GM23338 (cell line): ENCODE measurements around the gene SALL2. TPM values are rescaled to one million over a fixed set of nuclear protein-coding genes. Genes with fewer than 3 reads are reported as not detected.

Experiments used
- ATAC-seq: fragments of 200-7000 bp; cut with Tn5 transposase; 3 replicates; pipeline ENCODE4 v1.9.1; 2020
- DNase-seq: peaks from one replicate; pipeline ENCODE4 v3.0.0-alpha.2; 2015; ENCODE audit warnings: low spot score
- H2AFZ ChIP-seq: fragments of 200-600 bp; sonication (generic); 2 replicates; pipeline ENCODE4 v1.8.0; 2016; ENCODE audit warnings: antibody characterized with exemption, mild to moderate bottlenecking, moderate library complexity
- H3F3A ChIP-seq: fragments of 200-600 bp; sonication (generic); replicated peaks from 2 replicates; pipeline ENCODE4 v1.8.0; 2017; ENCODE audit warnings: antibody characterized with exemption, mixed run types, low read depth
- H3K27ac ChIP-seq: fragments of 200-600 bp; sonication (generic); 2 replicates; pipeline ENCODE4 v1.6.1; 2016; ENCODE audit warnings: low read depth
- H3K27me3 ChIP-seq: fragments of 200-600 bp; sonication (generic); 2 replicates; pipeline ENCODE4 v1.8.0; 2016; ENCODE audit warnings: mild to moderate bottlenecking, mixed run types, moderate library complexity; ENCODE audit not compliant: insufficient read depth
- H3K36me3 ChIP-seq: fragments of 200-600 bp; sonication (generic); 2 replicates; pipeline ENCODE4 v1.8.0; 2016; ENCODE audit warnings: mild to moderate bottlenecking; ENCODE audit not compliant: insufficient read depth
- H3K4me1 ChIP-seq: fragments of 200-600 bp; sonication (generic); 2 replicates; pipeline ENCODE4 v1.8.0; 2016; ENCODE audit warnings: mild to moderate bottlenecking, moderate library complexity; ENCODE audit not compliant: insufficient read depth
- H3K4me2 ChIP-seq: fragments of 200-600 bp; sonication (generic); 2 replicates; pipeline ENCODE4 v1.7.1; 2017; ENCODE audit warnings: mixed run types
- H3K4me3 ChIP-seq: fragments of 200-600 bp; sonication (generic); 2 replicates; pipeline ENCODE4 v1.6.1; 2016; ENCODE audit warnings: mixed run types
- H3K79me2 ChIP-seq: fragments of 200-600 bp; sonication (generic); replicated peaks from 2 replicates; pipeline ENCODE4 v1.8.0; 2017; ENCODE audit warnings: mild to moderate bottlenecking; ENCODE audit not compliant: insufficient read depth
- H3K9me2 ChIP-seq: fragments of 200-600 bp; sonication (generic); 2 replicates; pipeline ENCODE4 v1.8.0; 2017; ENCODE audit not compliant: insufficient read depth
- H4K20me1 ChIP-seq: fragments of 200-600 bp; sonication (generic); replicated peaks from 2 replicates; pipeline ENCODE4 v1.8.0; 2017; ENCODE audit warnings: mild to moderate bottlenecking; ENCODE audit not compliant: insufficient read depth
- H3K27ac Mint-ChIP-seq: 2 replicates; pipeline ENCODE4 v1.8.0; 2020; ENCODE audit warnings: inconsistent platforms, mild to moderate bottlenecking, moderate library complexity, mixed read lengths
- H3K27me3 Mint-ChIP-seq: 3 replicates; pipeline ENCODE4 v1.8.0; 2022; ENCODE audit warnings: low read depth, mild to moderate bottlenecking, moderate library complexity, mixed read lengths, inconsistent platforms; ENCODE audit not compliant: insufficient read depth, poor library complexity
- H3K36me3 Mint-ChIP-seq: 3 replicates; pipeline ENCODE4 v1.8.0; 2021; ENCODE audit warnings: low read depth, mild to moderate bottlenecking, inconsistent platforms, moderate library complexity, mixed read lengths
- H3K4me1 Mint-ChIP-seq: 3 replicates; pipeline ENCODE4 v1.8.0; 2020; ENCODE audit warnings: mild to moderate bottlenecking, inconsistent platforms, mixed read lengths
- H3K4me3 Mint-ChIP-seq: 3 replicates; pipeline ENCODE4 v1.8.0; 2021; ENCODE audit warnings: moderate library complexity, mild to moderate bottlenecking, inconsistent platforms, mixed read lengths
- H3K9me3 Mint-ChIP-seq: 3 replicates; pipeline ENCODE4 v1.8.0; 2020; ENCODE audit warnings: moderate library complexity, mild to moderate bottlenecking, inconsistent platforms, mixed read lengths
- CREB1 ChIP-seq: fragments of 250-450 bp; sonication (Bioruptor Pico); IDR thresholded peaks from 2 replicates; pipeline ENCODE4 v1.5.0; 2020; ENCODE audit warnings: low read depth, mild to moderate bottlenecking, moderate library complexity
- EZH2 ChIP-seq: fragments of 200-600 bp; sonication (generic); IDR thresholded peaks from one replicate; pipeline ENCODE4 v1.8.0; 2017; ENCODE audit warnings: antibody characterized with exemption, mild to moderate bottlenecking, low read depth; ENCODE audit not compliant: unreplicated experiment
- EZH2phosphoT487 ChIP-seq: fragments of 200-600 bp; sonication (generic); IDR thresholded peaks from one replicate; pipeline ENCODE4 v1.8.1; 2018; ENCODE audit warnings: antibody characterized with exemption; ENCODE audit not compliant: unreplicated experiment
- JUNB ChIP-seq: IDR thresholded peaks from one replicate; pipeline ENCODE4 v1.6.1; 2016; ENCODE audit warnings: antibody characterized with exemption; ENCODE audit not compliant: unreplicated experiment
- REST ChIP-seq: IDR thresholded peaks from one replicate; pipeline ENCODE4 v1.6.1; 2018; ENCODE audit warnings: antibody characterized with exemption; ENCODE audit not compliant: unreplicated experiment
- STAT1 ChIP-seq: IDR thresholded peaks from one replicate; pipeline ENCODE4 v1.6.1; 2016; ENCODE audit warnings: antibody characterized with exemption; ENCODE audit not compliant: unreplicated experiment
- polyA plus RNA-seq: library from polyadenylated mRNA; unstranded; fragments of >200 nt; fragmentation: Nextera tagmentation; extraction: Ambion mirVana; gene quantifications from 2 replicates; pipeline ENCODE4 v1.2.1, GENCODE V29; 2016
- total RNA-seq: library from RNA; depleted of rRNA; stranded (reverse); fragments of >200 nt; shearing (Covaris generic); gene quantifications from 2 replicates; pipeline ENCODE4 v1.2.3, GENCODE V29; 2014
- TF ChIP-seq, protein P1 (sequence below), 2 experiments: fragments of 200-600 bp in 1 of 2; sonication (generic) in 1 of 2; conservative IDR thresholded peaks; 2 replicates each; pipeline versions ENCODE4 v1.5.1 to v1.6.1; 2016 to 2017; ENCODE audit warnings: antibody characterized with exemption in 2 of 2, low read depth in 2 of 2, mild to moderate bottlenecking in 2 of 2, moderate library complexity in 1 of 2
- TF ChIP-seq, protein P2 (sequence below): IDR thresholded peaks from 2 replicates; pipeline ENCODE4 v1.6.1; 2016; ENCODE audit warnings: antibody characterized with exemption
- TF ChIP-seq, protein P3 (sequence below): fragments of 250-450 bp; sonication (Bioruptor Pico); IDR thresholded peaks from 2 replicates; pipeline ENCODE4 v1.5.0; 2020; ENCODE audit warnings: mild to moderate bottlenecking, moderate library complexity

The SALL2 gene
- total and polyA plus RNA-seq, 2 experiments from 2014 or later: 121 to 281 TPM

DNA sequence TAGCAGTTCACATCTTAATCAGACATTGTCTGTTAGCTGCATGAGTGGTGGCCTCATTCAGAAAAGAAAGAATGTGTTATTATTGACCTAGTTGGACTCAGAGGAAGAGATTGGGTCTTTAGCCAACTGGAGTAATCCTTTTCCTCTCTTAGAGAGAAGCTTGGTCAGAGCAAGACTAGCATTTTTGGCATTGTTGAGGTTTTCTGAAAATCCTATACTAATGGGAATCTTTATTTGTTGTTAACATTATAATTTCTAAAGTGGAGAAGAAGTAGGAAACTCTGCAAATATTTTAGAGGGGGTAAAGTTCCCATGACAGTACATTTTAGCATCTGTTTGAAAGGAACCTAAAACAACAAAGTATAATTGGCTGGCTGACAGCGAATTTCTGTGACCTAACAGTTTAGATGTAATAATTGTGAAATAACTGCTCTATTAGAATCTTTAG is 39.5 kb downstream of the SALL2 start (continued):
- TF ChIP-seq, protein P1, sequence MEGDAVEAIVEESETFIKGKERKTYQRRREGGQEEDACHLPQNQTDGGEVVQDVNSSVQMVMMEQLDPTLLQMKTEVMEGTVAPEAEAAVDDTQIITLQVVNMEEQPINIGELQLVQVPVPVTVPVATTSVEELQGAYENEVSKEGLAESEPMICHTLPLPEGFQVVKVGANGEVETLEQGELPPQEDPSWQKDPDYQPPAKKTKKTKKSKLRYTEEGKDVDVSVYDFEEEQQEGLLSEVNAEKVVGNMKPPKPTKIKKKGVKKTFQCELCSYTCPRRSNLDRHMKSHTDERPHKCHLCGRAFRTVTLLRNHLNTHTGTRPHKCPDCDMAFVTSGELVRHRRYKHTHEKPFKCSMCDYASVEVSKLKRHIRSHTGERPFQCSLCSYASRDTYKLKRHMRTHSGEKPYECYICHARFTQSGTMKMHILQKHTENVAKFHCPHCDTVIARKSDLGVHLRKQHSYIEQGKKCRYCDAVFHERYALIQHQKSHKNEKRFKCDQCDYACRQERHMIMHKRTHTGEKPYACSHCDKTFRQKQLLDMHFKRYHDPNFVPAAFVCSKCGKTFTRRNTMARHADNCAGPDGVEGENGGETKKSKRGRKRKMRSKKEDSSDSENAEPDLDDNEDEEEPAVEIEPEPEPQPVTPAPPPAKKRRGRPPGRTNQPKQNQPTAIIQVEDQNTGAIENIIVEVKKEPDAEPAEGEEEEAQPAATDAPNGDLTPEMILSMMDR (conservative IDR thresholded peaks at IDR 0.05; ENCODE audit: low read depth in 2 of 2): no peak
- no peak for TF ChIP-seq STAT1
- TF ChIP-seq CREB1 (CRISPR knock-in tag): no peak
- no peak for TF ChIP-seq REST
- TF ChIP-seq, protein P2, sequence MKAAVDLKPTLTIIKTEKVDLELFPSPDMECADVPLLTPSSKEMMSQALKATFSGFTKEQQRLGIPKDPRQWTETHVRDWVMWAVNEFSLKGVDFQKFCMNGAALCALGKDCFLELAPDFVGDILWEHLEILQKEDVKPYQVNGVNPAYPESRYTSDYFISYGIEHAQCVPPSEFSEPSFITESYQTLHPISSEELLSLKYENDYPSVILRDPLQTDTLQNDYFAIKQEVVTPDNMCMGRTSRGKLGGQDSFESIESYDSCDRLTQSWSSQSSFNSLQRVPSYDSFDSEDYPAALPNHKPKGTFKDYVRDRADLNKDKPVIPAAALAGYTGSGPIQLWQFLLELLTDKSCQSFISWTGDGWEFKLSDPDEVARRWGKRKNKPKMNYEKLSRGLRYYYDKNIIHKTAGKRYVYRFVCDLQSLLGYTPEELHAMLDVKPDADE: no peak

GRCh38 chr14:21476925-21477681 is 49.0 kb downstream of the SALL2 start, which contains the start of the genes RAB2B and TOX4:
TSS of gene RAB2B (minus strand) at chr14:21476959. CDS start at chr14:21476872, 87 bp downstream.
TSS of gene TOX4 (plus strand) at chr14:21477195. CDS start at chr14:21477279, 84 bp downstream.
- peak within 1 kb of the TSS; percentile 98 for H3K27ac Mint-ChIP-seq
- peaks cover 11% of the 10 kb centered on the region; the same call in 1 of the 3 replicates for H3K4me1 Mint-ChIP-seq
- Histone ChIP-seq H3K4me1 (no peaks in the 10 kb centered on the region), H3K4me2 (peak within 1 kb of the TSS; percentile 95), H3K27me3 (no peaks in the 10 kb centered on the region), H3K9me2 (no peaks in the 10 kb centered on the region), H3K36me3 (peaks cover 11% of the 10 kb centered on the region; the same call in 1 of the 2 replicates), H3K4me3 (peak within 1 kb of the TSS; percentile 69), H3K27ac (peak within 1 kb of the TSS; percentile 82), H4K20me1 (peaks cover 10% of the 10 kb centered on the region; the same call in 1 of the 2 replicates), H2AFZ (peak within 1 kb of the TSS; percentile 72; the same call in 1 of the 2 replicates), H3F3A (peaks cover 7% of the 10 kb centered on the region; the same call in 1 of the 2 replicates), H3K79me2 (peaks cover 59% of the 10 kb centered on the region)
- H3K9me3 Mint-ChIP-seq: no peaks in the 10 kb centered on the region
- H3K36me3 Mint-ChIP-seq: peaks cover 27% of the 10 kb centered on the region
- peak; percentile 98 for ATAC-seq
- peak; percentile 99 for DNase-seq
- H3K27me3 Mint-ChIP-seq: peaks cover 4% of the 10 kb centered on the region
- peak within 1 kb of the TSS; percentile 97 for H3K4me3 Mint-ChIP-seq
- no peak for TF ChIP-seq JUNB
- no peak for TF ChIP-seq EZH2phosphoT487
- TF ChIP-seq EZH2: no peak
- TF ChIP-seq, protein P3, sequence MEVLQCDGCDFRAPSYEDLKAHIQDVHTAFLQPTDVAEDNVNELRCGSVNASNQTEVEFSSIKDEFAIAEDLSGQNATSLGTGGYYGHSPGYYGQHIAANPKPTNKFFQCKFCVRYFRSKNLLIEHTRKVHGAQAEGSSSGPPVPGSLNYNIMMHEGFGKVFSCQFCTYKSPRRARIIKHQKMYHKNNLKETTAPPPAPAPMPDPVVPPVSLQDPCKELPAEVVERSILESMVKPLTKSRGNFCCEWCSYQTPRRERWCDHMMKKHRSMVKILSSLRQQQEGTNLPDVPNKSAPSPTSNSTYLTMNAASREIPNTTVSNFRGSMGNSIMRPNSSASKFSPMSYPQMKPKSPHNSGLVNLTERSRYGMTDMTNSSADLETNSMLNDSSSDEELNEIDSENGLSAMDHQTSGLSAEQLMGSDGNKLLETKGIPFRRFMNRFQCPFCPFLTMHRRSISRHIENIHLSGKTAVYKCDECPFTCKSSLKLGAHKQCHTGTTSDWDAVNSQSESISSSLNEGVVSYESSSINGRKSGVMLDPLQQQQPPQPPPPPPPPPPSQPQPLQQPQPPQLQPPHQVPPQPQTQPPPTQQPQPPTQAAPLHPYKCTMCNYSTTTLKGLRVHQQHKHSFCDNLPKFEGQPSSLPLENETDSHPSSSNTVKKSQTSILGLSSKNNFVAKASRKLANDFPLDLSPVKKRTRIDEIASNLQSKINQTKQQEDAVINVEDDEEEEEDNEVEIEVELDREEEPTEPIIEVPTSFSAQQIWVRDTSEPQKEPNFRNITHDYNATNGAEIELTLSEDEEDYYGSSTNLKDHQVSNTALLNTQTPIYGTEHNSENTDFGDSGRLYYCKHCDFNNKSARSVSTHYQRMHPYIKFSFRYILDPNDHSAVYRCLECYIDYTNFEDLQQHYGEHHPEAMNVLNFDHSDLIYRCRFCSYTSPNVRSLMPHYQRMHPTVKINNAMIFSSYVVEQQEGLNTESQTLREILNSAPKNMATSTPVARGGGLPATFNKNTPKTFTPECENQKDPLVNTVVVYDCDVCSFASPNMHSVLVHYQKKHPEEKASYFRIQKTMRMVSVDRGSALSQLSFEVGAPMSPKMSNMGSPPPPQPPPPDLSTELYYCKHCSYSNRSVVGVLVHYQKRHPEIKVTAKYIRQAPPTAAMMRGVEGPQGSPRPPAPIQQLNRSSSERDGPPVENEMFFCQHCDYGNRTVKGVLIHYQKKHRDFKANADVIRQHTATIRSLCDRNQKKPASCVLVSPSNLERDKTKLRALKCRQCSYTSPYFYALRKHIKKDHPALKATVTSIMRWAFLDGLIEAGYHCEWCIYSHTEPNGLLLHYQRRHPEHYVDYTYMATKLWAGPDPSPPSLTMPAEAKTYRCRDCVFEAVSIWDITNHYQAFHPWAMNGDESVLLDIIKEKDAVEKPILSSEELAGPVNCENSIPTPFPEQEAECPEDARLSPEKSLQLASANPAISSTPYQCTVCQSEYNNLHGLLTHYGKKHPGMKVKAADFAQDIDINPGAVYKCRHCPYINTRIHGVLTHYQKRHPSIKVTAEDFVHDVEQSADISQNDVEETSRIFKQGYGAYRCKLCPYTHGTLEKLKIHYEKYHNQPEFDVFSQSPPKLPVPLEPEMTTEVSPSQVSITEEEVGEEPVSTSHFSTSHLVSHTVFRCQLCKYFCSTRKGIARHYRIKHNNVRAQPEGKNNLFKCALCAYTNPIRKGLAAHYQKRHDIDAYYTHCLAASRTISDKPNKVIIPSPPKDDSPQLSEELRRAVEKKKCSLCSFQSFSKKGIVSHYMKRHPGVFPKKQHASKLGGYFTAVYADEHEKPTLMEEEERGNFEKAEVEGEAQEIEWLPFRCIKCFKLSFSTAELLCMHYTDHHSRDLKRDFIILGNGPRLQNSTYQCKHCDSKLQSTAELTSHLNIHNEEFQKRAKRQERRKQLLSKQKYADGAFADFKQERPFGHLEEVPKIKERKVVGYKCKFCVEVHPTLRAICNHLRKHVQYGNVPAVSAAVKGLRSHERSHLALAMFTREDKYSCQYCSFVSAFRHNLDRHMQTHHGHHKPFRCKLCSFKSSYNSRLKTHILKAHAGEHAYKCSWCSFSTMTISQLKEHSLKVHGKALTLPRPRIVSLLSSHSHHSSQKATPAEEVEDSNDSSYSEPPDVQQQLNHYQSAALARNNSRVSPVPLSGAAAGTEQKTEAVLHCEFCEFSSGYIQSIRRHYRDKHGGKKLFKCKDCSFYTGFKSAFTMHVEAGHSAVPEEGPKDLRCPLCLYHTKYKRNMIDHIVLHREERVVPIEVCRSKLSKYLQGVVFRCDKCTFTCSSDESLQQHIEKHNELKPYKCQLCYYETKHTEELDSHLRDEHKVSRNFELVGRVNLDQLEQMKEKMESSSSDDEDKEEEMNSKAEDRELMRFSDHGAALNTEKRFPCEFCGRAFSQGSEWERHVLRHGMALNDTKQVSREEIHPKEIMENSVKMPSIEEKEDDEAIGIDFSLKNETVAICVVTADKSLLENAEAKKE (CRISPR knock-in tag): no peak
